A549 (cell line): Measurements from ENCODE around the gene PLCD3. TPM values are rescaled to one million over a fixed set of nuclear protein-coding genes. Genes with fewer than 3 reads are reported as not detected.

Experiments used
- ATAC-seq, 2 experiments: fragments of 200-7000 bp in 1 of 2; fragments of >200 bp in 1 of 2; cut with Nextera tagmentation in 1 of 2; cut with Tn5 transposase in 1 of 2; 3 replicates each; pipeline versions ENCODE4 v1.8.0 to v1.9.1; 2018 to 2020; ENCODE audit warnings: mild to moderate bottlenecking in 1 of 2, moderate library complexity in 1 of 2
- CTCF ChIA-PET: fragments of 300-600 bp; sonication (Branson Sonifier 250); formaldehyde crosslinking; extraction: SDS; loops from one replicate; lab custom pipeline; 2021; ENCODE audit warnings: antibody characterized with exemption, inconsistent platforms; lab: Yijun Ruan, JAX
- POLR2A ChIA-PET: fragments of 350-600 bp; formaldehyde crosslinking; extraction: SDS; loops from one replicate; lab custom pipeline; 2021; ENCODE audit warnings: antibody characterized with exemption, inconsistent platforms; lab: Yijun Ruan, JAX
- DNase-seq, 2 experiments: peaks; one replicate each; pipeline versions ENCODE4 v3.0.0 to v3.0.0-alpha.2; 2011 to 2016; ENCODE audit warnings: low read depth in 1 of 2, low spot score in 1 of 2
- FAIRE-seq: peaks from 2 replicates; lab custom pipeline; 2011; peaks lifted over from hg19 to GRCh38; lab: Jason Lieb, UNC
- H3K27ac ChIP-seq, 2 experiments: fragments of >200 bp; sonication (Bioruptor Twin); formaldehyde crosslinking; 3 replicates each; pipeline ENCODE4 v1.5.1; 2016 to 2017
- H3K4me1 ChIP-seq: fragments of >200 bp; sonication (Bioruptor Twin); formaldehyde crosslinking; 3 replicates; pipeline ENCODE4 v1.6.1; 2016
- H3K4me2 ChIP-seq: fragments of >200 bp; sonication (Bioruptor Twin); formaldehyde crosslinking; 3 replicates; pipeline ENCODE4 v1.6.1; 2016
- H3K4me3 ChIP-seq: fragments of >200 bp; sonication (Bioruptor Twin); formaldehyde crosslinking; 3 replicates; pipeline ENCODE4 v1.5.1; 2016
- H3K9me3 ChIP-seq: fragments of >200 bp; sonication (Bioruptor Twin); formaldehyde crosslinking; 3 replicates; pipeline ENCODE4 v1.6.1; 2016
- CEBPB ChIP-seq, 2 experiments: fragments of >200 bp in 1 of 2; sonication (Bioruptor Twin) in 1 of 2; formaldehyde crosslinking in 1 of 2; IDR thresholded peaks; 2 replicates each; pipeline ENCODE4 v1.6.1; 2012 to 2016
- CHD2 ChIP-seq: fragments of 150-350 bp; IDR thresholded peaks from 2 replicates; pipeline ENCODE4 v1.6.1; 2014; ENCODE audit warnings: low read length; ENCODE audit not compliant: partially characterized antibody
- EHMT2 ChIP-seq: fragments of 200-600 bp; sonication (generic); IDR thresholded peaks from 2 replicates; pipeline ENCODE4 v1.6.1; 2016; ENCODE audit warnings: antibody characterized with exemption, low read depth, mild to moderate bottlenecking, moderate library complexity
- EP300 ChIP-seq, 2 experiments: fragments of >200 bp; sonication (Bioruptor Twin); formaldehyde crosslinking; IDR thresholded peaks; 2 replicates in 1 of 2; 3 replicates in 1 of 2; pipeline ENCODE4 v1.6.1; 2016 to 2017
- ESRRA ChIP-seq: fragments of 150-350 bp; IDR thresholded peaks from 2 replicates; pipeline ENCODE4 v1.6.1; 2014; ENCODE audit warnings: mild to moderate bottlenecking, low read length, borderline replicate concordance
- GATA3 ChIP-seq: IDR thresholded peaks from 2 replicates; pipeline ENCODE4 v1.6.1; 2012; ENCODE audit warnings: borderline replicate concordance
- HDAC2 ChIP-seq: fragments of 200-600 bp; sonication (generic); IDR thresholded peaks from 2 replicates; pipeline ENCODE4 v1.6.1; 2016
- KDM1A ChIP-seq: fragments of 200-600 bp; sonication (generic); IDR thresholded peaks from 2 replicates; pipeline ENCODE4 v1.6.1; 2016; ENCODE audit warnings: low read depth, mild to moderate bottlenecking
- MAZ ChIP-seq: fragments of 150-350 bp; IDR thresholded peaks from 2 replicates; pipeline ENCODE4 v1.6.1; 2014; ENCODE audit warnings: antibody characterized with exemption, low read depth, low read length, borderline replicate concordance
- MYC ChIP-seq: IDR thresholded peaks from 2 replicates; pipeline ENCODE4 v1.6.1; 2012; ENCODE audit warnings: mild to moderate bottlenecking, inconsistent platforms, low read length, improper control_type of control experiment, borderline replicate concordance
- NR3C1 ChIP-seq: fragments of >200 bp; sonication (Bioruptor Twin); formaldehyde crosslinking; IDR thresholded peaks from 3 replicates; pipeline ENCODE4 v1.6.1; 2017
- RARB ChIP-seq: fragments of 250-450 bp; sonication (Bioruptor Pico); IDR thresholded peaks from 2 replicates; pipeline ENCODE4 v1.8.0; 2021; ENCODE audit warnings: mild to moderate bottlenecking, moderate library complexity
- RCOR1 ChIP-seq: fragments of 150-350 bp; IDR thresholded peaks from 2 replicates; pipeline ENCODE4 v1.6.1; 2014; ENCODE audit warnings: antibody characterized with exemption, low read length, low read depth
- TP53 ChIP-seq: fragments of 250-450 bp; sonication (Bioruptor Pico); IDR thresholded peaks from 2 replicates; pipeline ENCODE4 v1.5.0; 2021; ENCODE audit warnings: mild to moderate bottlenecking, moderate library complexity
- ZFP36 ChIP-seq: fragments of 450-650 bp; IDR thresholded peaks from 2 replicates; pipeline ENCODE4 v1.6.1; 2014; ENCODE audit warnings: borderline replicate concordance; ENCODE audit not compliant: partially characterized antibody
- ZNF302 ChIP-seq: fragments of 250-450 bp; sonication (Bioruptor Pico); IDR thresholded peaks from 2 replicates; pipeline ENCODE4 v1.9.0; 2021; ENCODE audit warnings: inconsistent platforms, mild to moderate bottlenecking, moderate library complexity
- ZSCAN20 ChIP-seq: fragments of 250-450 bp; sonication (Bioruptor Pico); IDR thresholded peaks from 2 replicates; pipeline ENCODE4 v1.8.0; 2022; ENCODE audit warnings: mild to moderate bottlenecking, moderate library complexity
- WGBS: methylation state at CpG from one replicate; pipeline ENCODE4 v1.1.6; 2017; ENCODE audit errors: missing lambda C conversion rate; 5-methylcytosine and 5-hydroxymethylcytosine counted together
- polyA plus RNA-seq, 4 experiments: library from polyadenylated mRNA; depleted of rRNA in 3 of 4; stranded (reverse); fragments of >200 nt; fragmentation: RNase III in 1 of 4; extraction: RNeasy Plus Mini Kit Qiagen cat#74134 plus additional on column Dnase treatment in 1 of 4; gene quantifications; 2 replicates in 3 of 4; 3 replicates in 1 of 4; pipeline ENCODE4 v1.2.3, GENCODE V29; 2011 to 2017
- TF ChIP-seq, protein P1 (sequence below): fragments of >200 bp; sonication (Bioruptor Twin); formaldehyde crosslinking; IDR thresholded peaks from 3 replicates; pipeline ENCODE4 v1.5.1; 2016
- TF ChIP-seq, protein P2 (sequence below): IDR thresholded peaks from 2 replicates; pipeline ENCODE4 v1.6.1; 2012; ENCODE audit warnings: low read depth, borderline replicate concordance
- TF ChIP-seq, protein P3 (sequence below): fragments of >200 bp; sonication (Bioruptor Twin); formaldehyde crosslinking; IDR thresholded peaks from 2 replicates; pipeline ENCODE4 v1.6.1; 2016
- TF ChIP-seq, protein P4 (sequence below): fragments of 150-350 bp; IDR thresholded peaks from 2 replicates; pipeline ENCODE4 v1.6.1; 2014; ENCODE audit warnings: low read depth, mild to moderate bottlenecking, low read length

PLCD3 gene
- polyA plus RNA-seq, 2 of the 4 experiments (the other 2 are of a cell fraction), result 56.6 to 105 TPM

DNA sequence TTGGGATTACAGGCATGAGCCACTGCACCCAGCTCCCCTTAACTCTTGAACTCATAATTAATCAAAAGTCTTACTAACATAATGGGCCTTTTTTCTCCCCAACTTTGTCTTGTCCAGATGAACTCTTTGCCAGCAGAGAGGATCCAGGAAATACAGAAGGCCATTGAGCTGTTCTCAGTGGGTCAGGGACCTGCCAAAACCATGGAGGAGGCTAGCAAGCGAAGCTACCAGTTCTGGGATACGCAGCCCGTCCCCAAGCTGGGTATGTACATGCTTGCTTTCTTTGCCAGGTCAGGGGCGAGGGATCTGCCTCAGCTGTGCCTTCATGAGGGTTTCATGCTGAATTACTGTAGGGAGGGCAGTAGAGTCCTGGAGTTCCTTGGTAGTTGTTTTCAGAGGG, 45.9 kb downstream of the PLCD3 start:
- Histone ChIP-seq H3K4me2 (no peak overlapping the region), H3K27ac (no peak overlapping the region), H3K4me3 (no peak overlapping the region), H3K4me1 (peaks cover 16% of the 10 kb centered on the region), H3K9me3 (no peaks in the 10 kb centered on the region)
- CTCF ChIA-PET, result interaction anchor here (0.8 to 30.6 kb wide), 5 partner anchors 10 to 166 kb away, joined by 4 to 742 read pairs (median 9); partner anchors contain the start of genes ACBD4 and PLCD3
- ATAC-seq, result no peak
- WGBS, result 95% methylated on average over 4 of the region's 4 CpGs
- DNase-seq, result no peak
- POLR2A ChIA-PET, result interaction anchor here (1.1 to 2.0 kb wide), 2 partner anchors 10 to 25 kb away, joined by 4 to 6 read pairs; partner anchors contain the start of gene NMT1
- FAIRE-seq, result no peak
- TF ChIP-seq, protein P1, sequence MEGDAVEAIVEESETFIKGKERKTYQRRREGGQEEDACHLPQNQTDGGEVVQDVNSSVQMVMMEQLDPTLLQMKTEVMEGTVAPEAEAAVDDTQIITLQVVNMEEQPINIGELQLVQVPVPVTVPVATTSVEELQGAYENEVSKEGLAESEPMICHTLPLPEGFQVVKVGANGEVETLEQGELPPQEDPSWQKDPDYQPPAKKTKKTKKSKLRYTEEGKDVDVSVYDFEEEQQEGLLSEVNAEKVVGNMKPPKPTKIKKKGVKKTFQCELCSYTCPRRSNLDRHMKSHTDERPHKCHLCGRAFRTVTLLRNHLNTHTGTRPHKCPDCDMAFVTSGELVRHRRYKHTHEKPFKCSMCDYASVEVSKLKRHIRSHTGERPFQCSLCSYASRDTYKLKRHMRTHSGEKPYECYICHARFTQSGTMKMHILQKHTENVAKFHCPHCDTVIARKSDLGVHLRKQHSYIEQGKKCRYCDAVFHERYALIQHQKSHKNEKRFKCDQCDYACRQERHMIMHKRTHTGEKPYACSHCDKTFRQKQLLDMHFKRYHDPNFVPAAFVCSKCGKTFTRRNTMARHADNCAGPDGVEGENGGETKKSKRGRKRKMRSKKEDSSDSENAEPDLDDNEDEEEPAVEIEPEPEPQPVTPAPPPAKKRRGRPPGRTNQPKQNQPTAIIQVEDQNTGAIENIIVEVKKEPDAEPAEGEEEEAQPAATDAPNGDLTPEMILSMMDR, result no peak
- no peak for TF ChIP-seq EHMT2
- no peak for TF ChIP-seq KDM1A
- no peak for TF ChIP-seq CHD2
- TF ChIP-seq ZNF302 (CRISPR knock-in tag), result no peak
- no peak for TF ChIP-seq MAZ
- TF ChIP-seq RARB (CRISPR knock-in tag), result no peak
- TF ChIP-seq, protein P2, sequence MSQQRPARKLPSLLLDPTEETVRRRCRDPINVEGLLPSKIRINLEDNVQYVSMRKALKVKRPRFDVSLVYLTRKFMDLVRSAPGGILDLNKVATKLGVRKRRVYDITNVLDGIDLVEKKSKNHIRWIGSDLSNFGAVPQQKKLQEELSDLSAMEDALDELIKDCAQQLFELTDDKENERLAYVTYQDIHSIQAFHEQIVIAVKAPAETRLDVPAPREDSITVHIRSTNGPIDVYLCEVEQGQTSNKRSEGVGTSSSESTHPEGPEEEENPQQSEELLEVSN, result no peak
- TF ChIP-seq, all 56 proteins: peak for 0

DNA sequence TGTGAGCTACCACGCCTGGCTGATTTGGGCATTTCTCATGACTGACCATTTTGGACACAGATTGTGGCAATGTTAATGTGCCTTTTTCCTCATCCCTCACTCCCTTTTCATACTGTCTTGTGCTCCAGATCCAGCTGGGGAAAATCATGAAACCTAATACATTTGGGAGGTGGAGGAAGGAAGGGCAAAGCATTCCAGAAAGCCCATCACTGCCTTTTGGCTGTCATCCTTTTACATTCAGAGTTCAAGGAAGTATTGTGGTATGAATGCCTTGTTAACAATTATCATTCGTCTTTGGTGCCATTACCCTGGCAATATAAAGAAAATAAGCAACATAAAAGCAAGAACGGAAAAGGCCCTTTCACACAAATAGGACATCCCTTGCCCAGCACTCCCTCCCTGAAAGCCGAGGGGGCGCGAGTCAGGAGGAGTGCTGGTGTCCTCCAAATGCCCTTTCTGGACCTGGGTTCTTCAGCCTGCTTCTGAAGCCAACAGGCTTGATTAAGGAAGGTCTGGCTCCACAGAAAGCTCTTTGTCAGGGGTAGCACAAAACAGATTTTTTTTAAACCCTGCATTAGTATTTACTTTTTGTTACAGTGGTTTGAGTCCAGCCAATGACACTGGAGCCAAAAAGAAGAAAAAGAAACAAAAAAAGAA, 51.1 kb downstream of the PLCD3 start:
- DNase-seq (no peak), FAIRE-seq (no peak), ATAC-seq (no peak)
- H3K4me1 ChIP-seq, result peaks cover 1% of the 10 kb centered on the region; the same call in 2 of the 3 replicates
- WGBS, result 92% methylated on average over 6 of the region's 6 CpGs
- no peak overlapping the region for H3K4me2 ChIP-seq
- CTCF ChIA-PET, result interaction anchor here (0.9 to 30.6 kb wide), 4 partner anchors 14 to 68 kb away, joined by 3 to 742 read pairs (median 18); partner anchors contain the start of genes ACBD4 and PLCD3
- H3K4me3 ChIP-seq, result no peak overlapping the region
- TF ChIP-seq MYC, result no peak
- no peak for TF ChIP-seq HDAC2
- TF ChIP-seq NR3C1, result no peak
- no peak for TF ChIP-seq GATA3
- no peak for TF ChIP-seq ZFP36
- TF ChIP-seq ZSCAN20 (CRISPR knock-in tag), result no peak
- TF ChIP-seq, protein P3, sequence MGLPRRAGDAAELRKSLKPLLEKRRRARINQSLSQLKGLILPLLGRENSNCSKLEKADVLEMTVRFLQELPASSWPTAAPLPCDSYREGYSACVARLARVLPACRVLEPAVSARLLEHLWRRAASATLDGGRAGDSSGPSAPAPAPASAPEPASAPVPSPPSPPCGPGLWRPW, result no peak
- TF ChIP-seq, protein P4, sequence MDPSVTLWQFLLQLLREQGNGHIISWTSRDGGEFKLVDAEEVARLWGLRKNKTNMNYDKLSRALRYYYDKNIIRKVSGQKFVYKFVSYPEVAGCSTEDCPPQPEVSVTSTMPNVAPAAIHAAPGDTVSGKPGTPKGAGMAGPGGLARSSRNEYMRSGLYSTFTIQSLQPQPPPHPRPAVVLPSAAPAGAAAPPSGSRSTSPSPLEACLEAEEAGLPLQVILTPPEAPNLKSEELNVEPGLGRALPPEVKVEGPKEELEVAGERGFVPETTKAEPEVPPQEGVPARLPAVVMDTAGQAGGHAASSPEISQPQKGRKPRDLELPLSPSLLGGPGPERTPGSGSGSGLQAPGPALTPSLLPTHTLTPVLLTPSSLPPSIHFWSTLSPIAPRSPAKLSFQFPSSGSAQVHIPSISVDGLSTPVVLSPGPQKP, result no peak
- POLR2A ChIA-PET, result interaction anchor here (0.8 kb wide), 1 partner anchor 21 kb away, joined by 4 read pairs; the partner anchor contains the start of gene NMT1
- H3K27ac ChIP-seq, result no peak overlapping the region
- H3K9me3 ChIP-seq, result no peaks in the 10 kb centered on the region

DNA sequence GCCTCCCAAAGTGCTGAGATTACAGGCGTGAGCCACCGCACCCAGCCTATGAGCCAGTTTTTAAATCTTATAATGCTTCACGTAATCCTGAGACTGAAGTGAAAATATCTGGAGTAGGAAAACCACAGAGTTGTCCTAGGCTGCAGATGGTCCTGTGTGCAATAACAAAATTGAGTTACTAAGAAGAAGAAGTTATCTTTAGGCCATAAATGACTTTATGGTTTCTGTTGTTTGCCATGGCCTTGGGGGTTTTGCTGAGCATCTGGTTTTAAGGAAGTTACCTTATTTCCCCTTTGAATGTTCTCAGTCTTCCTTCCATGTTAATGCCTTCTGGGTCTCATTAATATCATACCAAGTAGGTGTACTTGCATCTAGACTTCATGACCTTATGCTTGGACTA, 54.7 kb downstream of the PLCD3 start:
- ChIA-PET CTCF (interaction anchor here (0.6 to 5.0 kb wide), 7 partner anchors 11 to 158 kb away, joined by 3 to 38 read pairs (median 3); partner anchors contain the start of gene ACBD4), POLR2A (no interaction called here)
- Histone ChIP-seq H3K4me3 (no peak overlapping the region), H3K9me3 (no peaks in the 10 kb centered on the region), H3K4me1 (peaks cover 12% of the 10 kb centered on the region; the same call in 2 of the 3 replicates), H3K4me2 (no peak overlapping the region), H3K27ac (no peak overlapping the region)
- ATAC-seq, result no peak
- no peak for DNase-seq
- 95% methylated on average over 3 of the region's 3 CpGs for WGBS
- no peak for FAIRE-seq
- TF ChIP-seq EP300 (IDR thresholded peaks at IDR 0.05) (no peak), RCOR1 (no peak), ESRRA (no peak), TP53 (CRISPR knock-in tag) (no peak), CEBPB (IDR thresholded peaks at IDR 0.05) (no peak)
